Measurements from ENCODE around the gene RBM46.
"Not testable (repeated sequence)": the region's sequence is repeated elsewhere in the genome, so short reads cannot be mapped to it uniquely, and the experiment has no call there.

RBM46 gene

GRCh38 chr4:154836513-154836912 lies 55.4 kb downstream of the RBM46 start:
- DNase-seq (ENCODE audit: low read depth), result no peak

- DNase-seq (ENCODE audit: low read depth), result no peak
Measured at GRCh38 chr4:154838155-154838554, 57.1 kb downstream of the RBM46 start.

GRCh38 chr4:154838694-154839093 lies 57.6 kb downstream of the RBM46 start:
- no peak for DNase-seq (ENCODE audit: low read depth)

- DNase-seq (ENCODE audit: low read depth), result peak; percentile 3
Measured at GRCh38 chr4:154854362-154854761, 73.3 kb downstream of the RBM46 start.

GRCh38 chr4:154858166-154858565 lies 77.1 kb downstream of the RBM46 start:
- no peak for DNase-seq (ENCODE audit: low read depth)

GRCh38 chr4:154868414-154869194 lies 87.5 kb downstream of the RBM46 start:
- DNase-seq (ENCODE audit: low read depth), result no peak

GRCh38 chr4:154869301-154869700 lies 88.2 kb downstream of the RBM46 start:
- DNase-seq (ENCODE audit: low read depth), result no peak

- DNase-seq (ENCODE audit: low read depth), result no peak
Measured at GRCh38 chr4:154872198-154872597, 91.1 kb downstream of the RBM46 start.

GRCh38 chr4:154874049-154874448 lies 93.0 kb downstream of the RBM46 start:
- DNase-seq (ENCODE audit: low read depth), result not testable (repeated sequence)

- no peak for DNase-seq (ENCODE audit: low read depth)
Measured at GRCh38 chr4:154877110-154877760, 96.2 kb downstream of the RBM46 start.
